T47D (cell line): ENCODE data around the gene VWC2.
"Not testable (repeated sequence)": the region's sequence is repeated elsewhere in the genome, so short reads cannot be mapped to it uniquely, and the experiment has no call there.

Experiments used
- DNase-seq, 2 experiments: peaks; one replicate each; pipeline versions ENCODE4 v3.0.0 to v3.0.0-alpha.2; 2011 to 2012; ENCODE audit warnings: low read depth in 1 of 2, low spot score in 1 of 2
- JUND ChIP-seq: IDR thresholded peaks from 2 replicates; pipeline ENCODE4 v1.6.1; 2012; ENCODE audit warnings: low read depth
- in situ Hi-C: cut with HindIII; loops from 2 replicates; pipeline ENCODE4 v1.10.0; 2016; ENCODE audit warnings: low sequenced_read_pairs, low pct_unique_long_range_greater_than_20kb

The VWC2 gene

GRCh38 chr7:49848211-49848841 lies 74.9 kb downstream of the VWC2 start:
- TF ChIP-seq JUND: no peak
- in situ Hi-C loops: no loop called here
- DNase-seq: no peak

DNA sequence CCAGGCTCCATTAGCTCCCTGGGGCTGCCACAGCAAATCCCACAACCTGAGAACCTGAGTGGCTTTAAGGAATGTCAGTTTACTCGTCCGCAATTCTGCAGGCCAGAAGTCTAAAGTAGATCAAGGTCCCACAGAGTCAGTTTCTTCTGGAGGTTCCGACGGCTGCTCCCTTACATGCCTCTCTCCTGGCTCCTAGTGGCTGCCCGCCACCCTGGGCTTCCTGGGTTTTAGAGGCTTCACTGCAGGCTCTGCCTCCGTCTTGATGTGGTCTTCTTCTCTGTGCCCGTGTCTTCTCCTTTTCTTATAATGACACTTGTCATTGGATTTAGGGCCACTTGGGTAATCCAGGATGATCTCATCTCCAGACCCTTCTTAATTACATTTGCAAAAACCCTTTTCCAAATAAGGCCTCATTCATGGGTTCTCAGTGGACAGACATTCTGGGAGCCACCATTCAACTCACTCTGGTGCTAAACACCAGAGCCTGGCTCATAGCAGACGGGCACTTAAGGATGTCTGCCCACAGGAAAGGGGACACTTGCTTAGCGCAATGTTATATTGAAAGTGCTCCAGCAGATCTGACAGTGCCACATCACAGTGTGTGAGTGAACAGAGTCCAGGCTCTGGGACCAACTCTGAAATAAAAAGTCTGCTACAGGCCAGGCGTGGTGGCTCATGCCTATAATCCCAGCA lies 77.6 kb downstream of the VWC2 start:
- in situ Hi-C loops: no loop called here
- DNase-seq: peak in 1 of 2 experiments; percentile 33
- no peak for TF ChIP-seq JUND

GRCh38 chr7:49851614-49851934 lies 78.1 kb downstream of the VWC2 start:
- DNase-seq, in situ Hi-C loops: not testable (repeated sequence)

GRCh38 chr7:49852619-49853462 lies 79.4 kb downstream of the VWC2 start:
- in situ Hi-C loops: no loop called here
- no peak for TF ChIP-seq JUND
- peak; percentile 81 to 86 for DNase-seq

DNA sequence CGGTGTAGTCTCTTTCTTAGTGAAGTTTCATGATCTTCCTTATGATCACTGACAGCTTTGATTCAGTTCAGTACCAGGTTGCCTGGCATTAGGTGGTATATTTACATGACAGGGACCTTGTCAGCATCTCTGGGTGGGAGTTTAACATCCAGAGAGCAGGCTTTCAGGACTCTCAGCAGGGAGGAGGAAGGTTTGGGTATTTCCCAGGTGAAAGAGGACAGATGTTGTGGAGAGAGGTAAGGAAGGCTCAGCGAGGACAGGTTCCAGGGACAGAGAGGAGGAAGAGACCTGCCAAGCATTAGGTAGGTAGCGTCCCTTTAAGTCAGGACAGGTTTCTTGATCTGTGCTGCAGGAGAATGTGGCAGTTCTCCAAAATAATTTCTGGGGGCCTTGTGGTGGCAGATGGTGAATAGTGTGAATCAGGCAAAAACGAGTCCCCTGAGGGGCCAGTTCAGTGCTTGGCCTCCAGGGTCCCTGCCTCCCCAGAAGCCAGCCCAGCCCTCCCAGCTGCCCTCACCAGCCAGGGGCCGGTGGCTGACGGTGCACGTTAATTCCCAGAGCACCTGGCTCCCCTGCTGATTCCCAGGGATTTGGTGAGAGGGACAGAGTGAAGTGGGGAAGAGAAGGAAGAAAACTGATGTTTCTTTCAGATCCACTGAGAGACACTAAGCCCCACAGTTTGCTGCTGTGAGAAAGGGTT lies 82.0 kb downstream of the VWC2 start:
- no peak for TF ChIP-seq JUND
- in situ Hi-C loops: no loop called here
- no peak for DNase-seq

DNA sequence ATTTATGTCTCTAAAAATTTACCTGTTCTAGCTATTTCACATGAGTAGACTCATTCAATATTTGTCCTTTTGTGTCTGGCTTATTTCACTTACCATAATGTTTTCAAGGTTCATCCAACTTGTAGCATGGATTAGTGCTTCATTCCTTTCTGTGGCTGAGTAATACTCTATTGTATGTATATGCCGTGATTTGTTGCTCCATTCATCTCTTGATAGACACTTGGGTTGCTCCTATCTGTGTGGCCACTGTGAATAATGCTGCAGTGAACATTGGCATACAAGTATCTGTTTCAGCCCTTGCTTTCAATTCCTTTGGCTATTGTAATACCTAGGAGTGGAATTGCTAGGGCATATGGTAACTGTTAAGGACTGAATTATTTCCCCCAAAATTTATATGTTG lies 86.9 kb downstream of the VWC2 start:
- no peak for TF ChIP-seq JUND
- no peak for DNase-seq
- in situ Hi-C loops: no loop called here

DNA sequence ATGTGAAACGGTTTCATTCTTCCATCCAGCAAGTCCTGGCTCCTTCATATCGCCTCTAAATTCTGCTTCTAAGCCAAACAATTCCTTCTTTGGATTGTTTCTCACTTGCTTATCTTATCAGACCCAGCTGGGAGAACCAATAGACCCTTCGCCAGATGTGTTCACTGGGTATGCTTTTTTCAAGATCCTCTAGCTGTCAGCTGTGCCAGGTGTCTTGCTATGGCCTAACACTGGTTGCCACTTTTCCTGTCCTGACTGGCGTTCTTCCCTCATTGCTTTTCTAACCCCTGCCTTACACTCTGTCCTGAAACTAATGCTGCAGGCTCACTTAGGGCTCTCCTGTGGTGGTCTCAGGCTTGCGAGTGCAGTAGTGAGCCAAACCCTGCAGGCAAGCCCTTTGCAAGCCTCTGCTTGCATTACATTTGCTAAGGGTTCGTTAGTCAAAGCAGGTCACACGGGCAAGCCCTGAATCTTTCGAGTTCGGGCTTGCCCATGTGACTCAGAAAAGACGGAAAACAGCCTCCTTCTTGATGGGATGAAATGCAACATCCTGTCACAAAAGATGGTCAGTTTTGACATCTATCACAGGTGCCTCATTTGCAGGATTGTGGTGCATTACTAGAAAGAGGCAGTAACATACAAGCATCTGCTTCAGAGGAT lies 92.8 kb downstream of the VWC2 start:
- DNase-seq: no peak
- no peak for TF ChIP-seq JUND
- in situ Hi-C loops: no loop called here

DNA sequence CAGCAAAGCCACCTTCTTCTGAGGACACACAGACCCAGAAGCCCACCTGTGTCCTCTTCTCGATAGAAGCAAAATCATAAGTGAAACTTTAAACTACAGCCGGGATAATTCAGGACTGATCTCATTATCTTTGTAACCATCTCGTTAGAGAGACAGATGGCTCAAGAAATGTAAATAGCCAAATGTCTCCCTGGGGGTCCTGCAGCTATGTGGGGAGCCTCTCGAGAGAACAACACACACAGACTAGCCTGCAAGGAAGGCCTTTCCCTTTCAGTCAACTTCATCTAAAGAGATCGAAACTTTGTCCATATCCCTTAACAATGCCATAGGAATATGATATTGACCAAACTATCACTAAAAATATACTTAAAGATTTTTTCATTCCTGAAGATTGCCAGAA lies 93.5 kb downstream of the VWC2 start:
- in situ Hi-C loops: no loop called here
- no peak for TF ChIP-seq JUND

DNA sequence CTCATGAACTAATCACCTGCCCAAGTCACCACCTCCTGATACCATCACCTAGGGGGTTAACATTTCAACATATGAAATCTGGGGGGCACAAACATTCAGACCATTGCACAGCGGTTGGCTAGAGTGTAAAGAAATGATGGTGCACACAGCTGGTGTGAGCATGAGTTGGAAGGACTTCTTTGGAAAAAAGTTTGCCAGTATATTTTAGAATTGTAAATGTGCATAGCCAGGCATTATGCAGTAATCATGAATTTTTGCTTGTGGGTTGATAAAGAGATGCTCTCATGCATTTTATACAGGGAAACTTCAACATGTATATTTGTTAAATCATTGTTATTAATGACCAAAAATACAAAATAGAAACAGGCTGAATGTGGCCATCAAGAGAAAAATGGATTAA lies 100.0 kb downstream of the VWC2 start:
- DNase-seq: no peak
- TF ChIP-seq JUND: no peak
- in situ Hi-C loops: no loop called here

More for the DNA sequence above, 93.5 kb downstream of the VWC2 start:
- DNase-seq: no peak

- TF ChIP-seq JUND: no peak
- in situ Hi-C loops: no loop called here
- DNase-seq: no peak
Observed at GRCh38 chr7:49875336-49875735, 101.9 kb downstream of the VWC2 start.

DNA sequence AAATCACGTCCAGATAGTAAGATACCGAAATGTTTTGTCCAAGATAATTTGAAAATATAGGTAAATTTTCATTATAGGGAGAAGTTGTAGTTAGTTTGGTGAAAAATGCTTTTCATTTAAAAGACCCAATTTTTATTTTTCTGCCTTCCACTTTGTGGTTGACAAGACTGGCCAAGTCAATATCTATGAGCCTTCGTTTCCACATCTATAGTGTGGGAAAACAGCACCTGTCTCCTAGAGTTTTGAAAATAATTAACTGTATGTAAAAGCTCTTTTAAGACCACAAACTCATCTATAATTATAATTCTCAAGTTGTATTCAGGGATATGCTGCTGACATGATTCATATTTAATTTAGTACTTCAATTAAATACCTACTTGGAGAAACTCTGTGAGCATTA lies 102.8 kb downstream of the VWC2 start:
- TF ChIP-seq JUND: no peak
- in situ Hi-C loops: no loop called here
- DNase-seq: no peak

GRCh38 chr7:49878089-49878488 lies 104.7 kb downstream of the VWC2 start:
- no peak for DNase-seq
- in situ Hi-C loops: no loop called here
- TF ChIP-seq JUND: no peak
